ENCODE data around the gene TMCO1. TPM values are rescaled to one million over a fixed set of nuclear protein-coding genes. Genes with fewer than 3 reads are reported as not detected.
"Not testable (repeated sequence)": the region's sequence is repeated elsewhere in the genome, so short reads cannot be mapped to it uniquely, and the experiment has no call there.

Gene TMCO1
- total RNA-seq: 100 to 1,000 TPM; 165 to 216 TPM
- long read RNA-seq, full-length matches to known transcripts: 194 of 213 reads
- long read RNA-seq, partial matches to known transcripts: 7 of 213 reads
- long read RNA-seq, other reads (novel, unspliced or antisense): 12 of 213 reads

GRCh38 chr1:165768513-165769394, at the start of gene TMCO1:
TMCO1 (minus strand) TSS chr1:165768868; CDS start chr1:165768751, 117 bp downstream.
- intact Hi-C loops (cut with DNase I, micrococcal nuclease): loop anchor here in 1 of 2 donors (5.0 kb wide), 1 partner anchor 66 kb away; no protein-coding TSS in a partner anchor
- ATAC-seq: peak; percentile 98
- peak; percentile 92 to 98 for DNase-seq

GRCh38 chr1:165816826-165817497, 48.3 kb upstream of the TMCO1 start:
- intact Hi-C loops (cut with DNase I, micrococcal nuclease): no loop called here
- DNase-seq: no peak

GRCh38 chr1:165816157-165816556, 47.5 kb upstream of the TMCO1 start:
- intact Hi-C loops (cut with DNase I, micrococcal nuclease): no loop called here
- ATAC-seq (no peak), DNase-seq (no peak)

More at GRCh38 chr1:165816826-165817497, 48.3 kb upstream of the TMCO1 start:
- ATAC-seq: no peak

- DNase-seq (no peak), ATAC-seq (no peak)
- intact Hi-C loops (cut with DNase I, micrococcal nuclease): no loop called here
Observed at GRCh38 chr1:165815725-165816124, 47.1 kb upstream of the TMCO1 start.

GRCh38 chr1:165807613-165808012, 38.9 kb upstream of the TMCO1 start:
- intact Hi-C loops (cut with DNase I, micrococcal nuclease): no loop called here
- DNase-seq: no peak
- ATAC-seq: no peak

GRCh38 chr1:165804513-165804912, 35.8 kb upstream of the TMCO1 start:
- intact Hi-C loops (cut with DNase I, micrococcal nuclease); DNase-seq; ATAC-seq: not testable (repeated sequence)

GRCh38 chr1:165799387-165799786, 30.7 kb upstream of the TMCO1 start:
- intact Hi-C loops (cut with DNase I, micrococcal nuclease): no loop called here

GRCh38 chr1:165795894-165796293, 27.2 kb upstream of the TMCO1 start:
- intact Hi-C loops (cut with DNase I, micrococcal nuclease): no loop called here
- no peak for ATAC-seq

More at GRCh38 chr1:165799387-165799786, 30.7 kb upstream of the TMCO1 start:
- DNase-seq (no peak), ATAC-seq (no peak)

GRCh38 chr1:165793951-165794350, 25.3 kb upstream of the TMCO1 start:
- DNase-seq: no peak
- intact Hi-C loops (cut with DNase I, micrococcal nuclease): no loop called here

More at GRCh38 chr1:165795894-165796293, 27.2 kb upstream of the TMCO1 start:
- DNase-seq: no peak

GRCh38 chr1:165787741-165788140, 19.1 kb upstream of the TMCO1 start:
- DNase-seq (no peak), ATAC-seq (no peak)
- intact Hi-C loops (cut with DNase I, micrococcal nuclease): no loop called here

More at GRCh38 chr1:165793951-165794350, 25.3 kb upstream of the TMCO1 start:
- ATAC-seq: no peak

- DNase-seq; ATAC-seq; intact Hi-C loops (cut with DNase I, micrococcal nuclease): not testable (repeated sequence)
Observed at GRCh38 chr1:165783519-165783918, 14.9 kb upstream of the TMCO1 start.

GRCh38 chr1:165778197-165778596, 9.5 kb upstream of the TMCO1 start:
- intact Hi-C loops (cut with DNase I, micrococcal nuclease); DNase-seq; ATAC-seq: not testable (repeated sequence)

GRCh38 chr1:165773324-165773965, 4.8 kb upstream of the TMCO1 start:
- intact Hi-C loops (cut with DNase I, micrococcal nuclease): no loop called here
- ATAC-seq (no peak), DNase-seq (no peak)

- intact Hi-C loops (cut with DNase I, micrococcal nuclease): no loop called here
Observed at GRCh38 chr1:165772739-165773138, 4.1 kb upstream of the TMCO1 start.

GRCh38 chr1:165764277-165764676, 4.4 kb downstream of the TMCO1 start:
- intact Hi-C loops (cut with DNase I, micrococcal nuclease): no loop called here
- ATAC-seq (no peak), DNase-seq (no peak)

More at GRCh38 chr1:165772739-165773138, 4.1 kb upstream of the TMCO1 start:
- no peak for DNase-seq
- no peak for ATAC-seq

- intact Hi-C loops (cut with DNase I, micrococcal nuclease): no loop called here
- ATAC-seq (no peak), DNase-seq (no peak)
Observed at GRCh38 chr1:165763442-165763841, 5.2 kb downstream of the TMCO1 start.

GRCh38 chr1:165762725-165763124, 5.9 kb downstream of the TMCO1 start:
- no peak for ATAC-seq

GRCh38 chr1:165759095-165759494, 9.6 kb downstream of the TMCO1 start:
- no peak for DNase-seq
- intact Hi-C loops (cut with DNase I, micrococcal nuclease): no loop called here
- no peak for ATAC-seq

More at GRCh38 chr1:165762725-165763124, 5.9 kb downstream of the TMCO1 start:
- no peak for DNase-seq
- intact Hi-C loops (cut with DNase I, micrococcal nuclease): no loop called here
